Omental fat pad (tissue), 4 donors: ENCODE measurements around the gene SEC14L5. TPM values are rescaled to one million over a fixed set of nuclear protein-coding genes. Genes with fewer than 3 reads are reported as not detected.

ENCODE experiments used
- ATAC-seq: fragments of 150-250 bp; one replicate; pipeline ENCODE4 v1.9.1; 2016; ENCODE audit warnings: mild to moderate bottlenecking, moderate library complexity; ENCODE audit not compliant: low FRiP score
- DNase-seq: peaks from one replicate; pipeline ENCODE4 v3.0.0-alpha.2; 2019; ENCODE audit warnings: low spot score
- CTCF ChIP-seq, 3 donors: fragments of 450-650 bp; IDR thresholded peaks; one replicate each; pipeline ENCODE4 v1.5.1; 2016 to 2017; ENCODE audit warnings: antibody characterized with exemption in 3 of 3, mild to moderate bottlenecking in 3 of 3, moderate library complexity in 2 of 3
- total RNA-seq, 4 donors: library from RNA; depleted of rRNA; stranded (reverse); fragments of >200 nt; gene quantifications; one replicate each; pipeline ENCODE4 v1.1.0, GENCODE V29; 2016

The SEC14L5 gene
- total RNA-seq, 4 donors from 2014 or later = 0.12 to 1.3 (median 0.45) TPM

DNA sequence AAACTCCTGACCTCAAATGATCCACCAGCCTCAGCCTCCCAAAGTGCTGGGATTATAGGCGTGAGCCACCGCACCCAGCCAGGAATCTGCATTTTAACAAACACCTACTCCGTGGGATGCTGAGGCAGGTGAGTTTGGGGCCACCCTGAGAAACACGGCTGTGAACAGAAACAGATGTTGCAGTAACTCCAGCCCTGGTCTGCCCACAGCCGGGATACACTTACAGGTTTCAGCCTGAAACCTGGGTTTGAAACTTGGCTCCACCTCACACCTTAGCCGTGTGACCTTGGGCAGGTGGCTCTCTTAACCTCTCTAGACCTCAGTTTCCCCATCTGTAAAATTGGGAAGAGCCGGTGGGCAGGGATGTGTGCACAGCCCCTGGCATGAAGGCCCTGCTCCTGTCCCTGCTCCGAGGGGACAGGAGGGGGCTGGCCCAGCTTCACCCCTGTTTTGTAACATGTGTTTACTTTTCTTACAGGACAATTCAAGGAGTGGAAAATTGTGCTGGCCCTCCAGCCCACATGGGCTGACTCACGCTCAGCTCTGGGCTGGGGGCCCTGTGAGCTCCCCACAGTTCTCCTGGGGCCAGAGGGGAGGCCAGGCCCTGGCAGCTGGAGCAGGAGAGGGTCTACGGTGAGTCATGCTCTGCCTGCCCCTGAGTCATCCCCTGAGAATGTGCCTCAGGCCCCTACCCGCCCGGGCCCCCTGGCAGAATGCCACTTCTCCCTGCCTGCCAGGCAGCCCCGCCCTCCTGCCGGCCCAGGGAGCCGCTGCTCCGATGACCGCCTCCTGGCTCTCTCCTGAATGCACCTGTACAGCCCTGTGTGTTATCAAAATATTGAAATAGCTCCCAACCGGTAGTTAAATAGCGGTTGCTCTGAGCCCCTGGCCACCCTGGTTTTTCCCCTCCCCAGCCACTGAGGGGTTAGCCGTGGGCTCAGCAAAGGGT, 13.5 kb upstream of the SEC14L5 start:
- DNase-seq = peak; percentile 92
- no peak for TF ChIP-seq CTCF (IDR thresholded peaks at IDR 0.05)
- ATAC-seq = peak; percentile 93

DNA sequence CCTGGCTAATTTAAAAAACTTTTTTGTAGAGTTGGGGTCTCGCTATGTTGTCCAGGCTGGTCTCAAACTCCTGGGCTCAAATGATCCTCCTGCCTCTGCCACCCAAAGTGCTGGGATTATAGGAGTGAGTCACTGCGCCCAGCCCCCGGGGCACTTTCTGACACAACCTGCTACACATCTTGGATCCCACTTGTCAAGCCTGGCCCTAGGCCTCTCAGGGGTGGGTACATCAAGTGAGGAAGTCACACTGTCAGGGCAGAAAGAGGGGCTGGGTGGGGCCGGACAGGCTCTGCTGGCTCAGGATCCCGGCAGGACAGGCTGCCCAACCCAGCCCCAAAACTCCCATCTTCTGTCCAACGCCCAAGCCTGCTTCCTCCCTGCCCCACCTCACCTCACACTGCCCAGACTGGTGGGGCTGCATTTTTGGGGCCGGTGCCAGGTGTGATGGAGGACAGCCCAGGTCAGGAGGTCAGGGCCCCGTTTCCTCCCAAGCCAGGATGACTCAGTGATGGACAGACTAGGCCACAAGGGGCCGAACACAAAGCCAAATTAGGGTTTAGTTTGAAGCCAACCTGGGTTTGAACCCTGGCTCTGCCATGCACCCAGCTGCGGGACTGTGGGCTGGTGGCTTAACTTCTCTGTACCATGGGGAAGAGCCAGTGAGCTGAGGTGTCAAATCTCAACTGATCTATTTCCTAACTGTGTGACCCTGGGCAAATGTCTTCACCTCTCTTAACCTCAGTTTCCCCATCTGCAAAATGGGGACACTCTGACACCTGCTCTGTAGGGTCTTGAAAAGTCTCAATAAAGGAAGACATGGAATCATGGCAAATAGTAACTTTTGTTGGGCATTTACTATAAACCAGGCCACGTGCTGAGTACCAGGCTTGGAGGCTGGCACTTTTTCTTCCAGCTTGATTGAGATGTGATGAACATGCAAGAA, 12.3 kb upstream of the SEC14L5 start:
- peak; percentile 20 for ATAC-seq
- TF ChIP-seq CTCF (IDR thresholded peaks at IDR 0.05) = no peak
- DNase-seq = no peak

DNA sequence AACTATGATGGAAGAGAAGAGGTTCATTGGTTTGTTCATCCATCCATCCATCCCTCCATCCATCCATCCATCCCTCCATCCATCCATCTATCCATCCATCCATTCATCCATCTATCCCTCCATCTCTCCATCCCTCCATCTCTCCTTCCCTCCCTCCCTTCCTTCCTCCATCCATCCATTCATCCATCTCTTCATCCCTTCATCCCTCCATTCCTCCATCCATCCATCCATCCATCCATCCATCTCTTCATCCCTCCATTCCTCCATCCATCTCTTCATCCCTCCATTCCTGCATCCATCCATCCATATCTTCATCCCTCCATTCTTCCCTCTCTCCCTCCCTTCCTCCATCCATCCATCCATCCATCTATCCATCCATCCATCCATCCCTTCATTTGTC, 11.2 kb upstream of the SEC14L5 start:
- TF ChIP-seq CTCF (IDR thresholded peaks at IDR 0.05) = no peak
- DNase-seq = no peak
- ATAC-seq = no peak

- ATAC-seq (no peak), DNase-seq (no peak)
- TF ChIP-seq CTCF (IDR thresholded peaks at IDR 0.05) = no peak
These were observed 10.2 kb upstream of the SEC14L5 start for GRCh38 chr16:4947722-4948503.

DNA sequence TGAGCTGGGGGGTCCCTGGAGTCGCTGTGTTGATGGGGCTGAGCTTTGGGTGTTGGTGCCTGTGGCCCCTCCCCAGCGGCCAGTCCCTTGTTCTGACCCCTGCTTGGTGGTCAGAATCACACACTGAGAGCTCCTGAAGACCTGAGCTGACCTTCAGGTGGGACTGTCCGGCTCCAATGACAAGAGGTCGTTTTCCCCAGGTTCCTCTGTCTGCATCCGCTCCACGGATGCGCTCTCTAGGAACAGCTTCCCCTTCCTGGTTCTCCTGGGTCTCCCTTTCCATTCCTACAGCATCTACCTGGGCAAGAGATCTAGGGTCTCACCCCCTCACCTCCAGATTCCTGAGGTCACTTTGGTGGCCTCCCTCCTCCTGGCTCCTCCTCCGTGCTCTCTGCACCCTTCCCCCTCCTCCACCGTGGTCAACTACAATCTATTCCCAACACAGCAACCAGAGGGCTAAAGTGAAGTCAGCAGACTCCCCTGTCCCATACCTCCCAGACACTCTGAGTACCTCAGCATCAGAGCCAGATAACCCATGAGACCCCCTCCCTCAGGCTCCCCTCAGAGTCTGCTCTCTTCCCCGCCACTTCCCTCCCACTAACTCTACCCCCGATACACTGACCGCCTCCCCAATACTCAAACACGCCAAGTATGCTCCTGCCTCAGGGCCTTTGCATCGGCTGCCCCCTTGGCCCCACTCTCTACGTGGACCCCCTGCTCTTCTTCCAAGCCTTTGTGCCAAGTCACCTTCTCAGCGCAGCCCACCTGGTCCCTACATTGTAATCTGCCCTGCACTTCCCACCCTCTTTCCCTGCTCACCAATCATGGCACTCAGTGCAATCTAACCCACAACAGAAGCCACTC, 9.0 kb upstream of the SEC14L5 start:
- DNase-seq = no peak

More for the DNA sequence above, 9.0 kb upstream of the SEC14L5 start:
- no peak for TF ChIP-seq CTCF (IDR thresholded peaks at IDR 0.05)
- ATAC-seq = no peak
